K562 (cell line): ENCODE measurements around the gene SALL2. TPM values are rescaled to one million over a fixed set of nuclear protein-coding genes. Genes with fewer than 3 reads are reported as not detected.

Experiments used
- ATAC-seq: fragments of 200-7000 bp; cut with Tn5 transposase; 3 replicates; pipeline ENCODE4 v1.9.1; 2020; ENCODE audit warnings: moderate library complexity
- BruUV-seq: library from RNA; stranded (reverse); fragments of 400-500 nt; replicated peaks from 2 replicates; lab custom pipeline; 2021; lab: Mats Ljungman, UMichigan
- CTCF ChIA-PET: fragments of 300-600 bp; formaldehyde crosslinking; extraction: SDS; loops from one replicate; lab custom pipeline; 2021; ENCODE audit warnings: low intra/inter-chr PET ratio; lab: Yijun Ruan, JAX
- POLR2A ChIA-PET: fragments of 300-600, 350-650 bp; sonication (Branson Sonifier 250); formaldehyde crosslinking; extraction: SDS; loops from one replicate; lab custom pipeline; 2021; ENCODE audit warnings: antibody characterized with exemption, inconsistent platforms; lab: Yijun Ruan, JAX
- DNase-seq, 4 experiments: peaks; one replicate each; pipeline versions ENCODE4 v3.0.0 to v3.0.0-alpha.2; 2011 to 2018; ENCODE audit warnings: low spot score in 3 of 4, mixed read lengths in 3 of 4; ENCODE audit errors: extremely low read depth in 1 of 4
- FAIRE-seq: peaks from 2 replicates; lab custom pipeline; 2011; peaks lifted over from hg19 to GRCh38; lab: Jason Lieb, UNC
- H2AFZ ChIP-seq: 2 replicates; pipeline ENCODE4 v1.6.0; 2011; ENCODE audit warnings: low read depth, low read length, control low read depth, inconsistent platforms
- H3K27ac ChIP-seq: fragments of 200-600 bp; 3 replicates; pipeline ENCODE4 v1.8.0; 2011; ENCODE audit warnings: low read depth, mild to moderate bottlenecking, control low read depth, inconsistent platforms, low read length, moderate library complexity, mixed read lengths; ENCODE audit errors: extremely low read depth
- H3K27me3 ChIP-seq, 2 experiments: fragments of 300-600 bp in 1 of 2; 2 replicates in 1 of 2; 3 replicates in 1 of 2; pipeline versions ENCODE4 v1.6.0 to v1.8.0; 2011; ENCODE audit warnings: inconsistent platforms in 2 of 2, low read length in 2 of 2, mild to moderate bottlenecking in 1 of 2, mixed read lengths in 1 of 2, moderate library complexity in 1 of 2; ENCODE audit not compliant: control insufficient read depth in 2 of 2, insufficient read depth in 2 of 2
- H3K36me3 ChIP-seq: fragments of 300-600 bp; 3 replicates; pipeline ENCODE4 v1.8.0; 2011; ENCODE audit warnings: mild to moderate bottlenecking, low read length, inconsistent platforms; ENCODE audit not compliant: control insufficient read depth, insufficient read depth
- H3K4me1 ChIP-seq, 2 experiments: fragments of 200-600 bp in 1 of 2; replicated peaks in 1 of 2; 2 replicates in 1 of 2; 3 replicates in 1 of 2; pipeline versions ENCODE4 v1.5.1 to v1.8.0; 2011; ENCODE audit warnings: inconsistent platforms in 2 of 2, low read length in 2 of 2, mild to moderate bottlenecking in 1 of 2, mixed read lengths in 1 of 2, moderate library complexity in 1 of 2; ENCODE audit not compliant: control insufficient read depth in 2 of 2, insufficient read depth in 2 of 2
- H3K4me2 ChIP-seq: 2 replicates; pipeline ENCODE4 v1.6.1; 2011; ENCODE audit warnings: low read length, control low read depth, inconsistent platforms, mixed read lengths; ENCODE audit not compliant: insufficient read depth
- H3K4me3 ChIP-seq: fragments of 200-600 bp; sonication (generic), shearing (Covaris generic); 2 replicates; pipeline ENCODE4 v1.5.1; 2016; ENCODE audit warnings: control low read depth, inconsistent platforms
- H3K79me2 ChIP-seq: fragments of 200-600 bp; 3 replicates; pipeline ENCODE4 v1.8.0; 2011; ENCODE audit warnings: low read length, inconsistent platforms; ENCODE audit not compliant: control insufficient read depth, insufficient read depth
- H3K9ac ChIP-seq, 2 experiments: 2 replicates each; pipeline versions ENCODE4 v1.6.0 to v1.6.1; 2011; ENCODE audit warnings: low read depth in 2 of 2, low read length in 2 of 2, control low read depth in 1 of 2, inconsistent platforms in 1 of 2, mild to moderate bottlenecking in 1 of 2, mixed read lengths in 1 of 2; ENCODE audit not compliant: insufficient read depth in 1 of 2
- H3K9me1 ChIP-seq: one replicate; pipeline ENCODE4 v1.6.0; 2011; ENCODE audit warnings: inconsistent platforms, mild to moderate bottlenecking, low read length, moderate library complexity; ENCODE audit not compliant: control insufficient read depth, insufficient read depth
- H3K9me3 ChIP-seq: replicated peaks from 2 replicates; pipeline ENCODE4 v1.5.1; 2011; ENCODE audit warnings: low read depth, low read length, inconsistent platforms; ENCODE audit not compliant: control insufficient read depth, insufficient read depth
- H4K20me1 ChIP-seq: replicated peaks from 2 replicates; pipeline ENCODE4 v1.6.1; 2011; ENCODE audit warnings: low read length, inconsistent platforms, mixed read lengths; ENCODE audit not compliant: control insufficient read depth, insufficient read depth
- COPS2 ChIP-seq: fragments of 450-650 bp; conservative IDR thresholded peaks from 2 replicates; pipeline ENCODE4 v1.6.1; 2016; ENCODE audit warnings: mild to moderate bottlenecking, moderate library complexity
- CSDE1 ChIP-seq, 2 experiments: fragments of 450-650 bp; IDR thresholded peaks; 2 replicates each; pipeline ENCODE4 v1.6.1; 2016; ENCODE audit warnings: mild to moderate bottlenecking in 1 of 2
- HDAC1 ChIP-seq, 2 experiments: fragments of 450-650 bp; IDR thresholded peaks; 2 replicates each; pipeline ENCODE4 v1.6.1; 2016 to 2017; ENCODE audit warnings: inconsistent platforms in 1 of 2, mild to moderate bottlenecking in 1 of 2, moderate library complexity in 1 of 2
- NCOA2 ChIP-seq, 2 experiments: fragments of 450-650 bp; IDR thresholded peaks; 2 replicates each; pipeline ENCODE4 v1.6.1; 2018; ENCODE audit warnings: mild to moderate bottlenecking in 2 of 2, moderate library complexity in 1 of 2; ENCODE audit not compliant: partially characterized antibody in 2 of 2
- NR1H2 ChIP-seq: sonication (generic); formaldehyde crosslinking; IDR thresholded peaks from 2 replicates; pipeline ENCODE4 v1.4.0; 2020; ENCODE audit warnings: mild to moderate bottlenecking, missing genetic modification reagents
- NUFIP1 ChIP-seq: fragments of 450-650 bp; IDR thresholded peaks from 2 replicates; pipeline ENCODE4 v1.6.1; 2018; ENCODE audit not compliant: partially characterized antibody
- PHF20 ChIP-seq: fragments of 450-650 bp; IDR thresholded peaks from 2 replicates; pipeline ENCODE4 v1.6.1; 2018; ENCODE audit not compliant: partially characterized antibody
- TAL1 ChIP-seq: fragments of 450-650 bp; IDR thresholded peaks from 2 replicates; pipeline ENCODE4 v1.6.1; 2016; ENCODE audit warnings: mild to moderate bottlenecking
- ZNF197 ChIP-seq: fragments of 200-800 bp; sonication (Bioruptor generic); IDR thresholded peaks from 2 replicates; pipeline ENCODE4 v1.6.1; 2016; ENCODE audit warnings: low read depth, missing genetic modification characterization, missing compliant biosample characterization
- WGBS: fragments of 100-300 bp; shearing (Covaris generic); methylation state at CpG from one replicate; pipeline ENCODE4 v1.1.6; 2016; ENCODE audit warnings: low coverage, mixed read lengths; ENCODE audit not compliant: insufficient coverage; ENCODE audit errors: missing lambda C conversion rate; 5-methylcytosine and 5-hydroxymethylcytosine counted together
- in situ Hi-C: fragments of 300-500 bp; cut with MboI; formaldehyde crosslinking; loops from 4 replicates; pipeline ENCODE4 v1.15.0; 2018; ENCODE audit warnings: inconsistent platforms, mixed read lengths
- intact Hi-C: fragments of 100-400 bp; cut with micrococcal nuclease; formaldehyde crosslinking; loops from 2 replicates; pipeline ENCODE4 v1.14.2; 2022
- polyA plus RNA-seq, 8 experiments: library from polyadenylated mRNA; depleted of rRNA in 4 of 8; stranded (reverse) in 5 of 8; unstranded in 3 of 8; fragments of >200 nt; fragmentation: Nextera tagmentation in 2 of 8; fragmentation: Illumina TruSeq in 1 of 8; extraction: Ambion mirVana in 2 of 8; extraction: Trizol in 1 of 8; gene quantifications; 2 replicates each; pipeline versions ENCODE4 v1.2.1 to v1.2.3, GENCODE V29; 2011 to 2014; ENCODE audit warnings: inconsistent platforms in 1 of 8, missing spikeins in 1 of 8
- total RNA-seq, 7 experiments: library from RNA; depleted of rRNA in 6 of 7; stranded (reverse); fragments of >200 nt in 6 of 7; fragmentation: Illumina TruSeq in 2 of 7; extraction: Trizol in 2 of 7; gene quantifications; 2 replicates each; pipeline versions ENCODE4 v1.2.1 to v1.2.3, GENCODE V29; 2011 to 2021; ENCODE audit warnings: low replicate concordance in 1 of 7
- TF ChIP-seq, protein P1 (sequence below): fragments of 250-450 bp; sonication (Bioruptor Pico); IDR thresholded peaks from 2 replicates; pipeline ENCODE4 v1.4.0; 2020; ENCODE audit warnings: mild to moderate bottlenecking, moderate library complexity
- TF ChIP-seq, protein P2 (sequence below): sonication (generic); formaldehyde crosslinking; IDR thresholded peaks from 2 replicates; pipeline ENCODE4 v1.5.0; 2020; ENCODE audit warnings: missing genetic modification reagents
- TF ChIP-seq, protein P3 (sequence below): IDR thresholded peaks from 3 replicates; pipeline ENCODE4 v1.6.1; 2011; ENCODE audit warnings: borderline replicate concordance, mild to moderate bottlenecking; ENCODE audit not compliant: insufficient read length, insufficient read depth
- TF ChIP-seq, protein P4 (sequence below): fragments of 250-450 bp; sonication (Bioruptor Pico); IDR thresholded peaks from 2 replicates; pipeline ENCODE4 v1.5.0; 2021
- TF ChIP-seq, protein P5 (sequence below): fragments of 450-650 bp; IDR thresholded peaks from 2 replicates; pipeline ENCODE4 v1.6.1; 2016; ENCODE audit warnings: mild to moderate bottlenecking

SALL2 gene
- total and polyA plus RNA-seq, 9 of the 15 experiments (the other 6 are each of a cell fraction or from before 2014, with no cell fraction given) = 6.6 to 30.4 (median 12.9) TPM

DNA sequence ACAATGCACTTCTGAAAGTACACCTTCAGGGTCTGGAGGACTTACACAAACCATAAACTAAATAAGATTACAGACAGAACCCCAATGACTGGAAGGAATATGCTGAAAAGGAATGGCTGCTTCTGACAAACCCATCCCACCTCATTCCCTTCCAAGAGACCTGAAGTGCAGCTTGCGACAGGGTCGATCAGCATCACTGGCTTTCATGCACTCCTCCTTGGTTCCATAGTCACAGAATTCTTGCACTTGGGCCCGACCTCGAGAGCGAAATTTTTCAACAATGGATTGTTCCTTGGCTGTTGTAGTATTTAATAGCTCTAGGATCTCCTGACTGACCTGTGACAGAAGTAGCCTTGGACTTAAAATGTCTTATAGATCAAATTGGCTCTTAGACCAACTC, 24.6 kb downstream of the SALL2 start:
- ATAC-seq (no peak), DNase-seq (no peak), FAIRE-seq (no peak)
- Histone ChIP-seq H3K9me3 (no peaks in the 10 kb centered on the region), H3K9ac (no peak overlapping the region), H2AFZ (no peak overlapping the region), H3K4me3 (no peak overlapping the region), H3K36me3 (peaks cover 87% of the 10 kb centered on the region), H3K4me2 (no peak overlapping the region), H3K79me2 (peaks cover 21% of the 10 kb centered on the region), H3K27me3 (no peaks in the 10 kb centered on the region), H3K27ac (no peak overlapping the region), H4K20me1 (no peaks in the 10 kb centered on the region; the same call in 1 of the 2 replicates), H3K9me1 (no peaks in the 10 kb centered on the region), H3K4me1 (no peaks in the 10 kb centered on the region)
- no TSS peak for BruUV-seq
- 97% methylated on average over 5 of the region's 5 CpGs for WGBS
- intact Hi-C loops = no loop called here
- in situ Hi-C loops = loop anchor here (5.0 kb wide), 1 partner anchor 56 kb away; no protein-coding TSS in a partner anchor
- ChIA-PET POLR2A (interaction anchor here (0.6 to 2.4 kb wide), 2 partner anchors 8 to 45 kb away, joined by 3 to 13 read pairs; partner anchors contain the start of gene METTL3), CTCF (no interaction called here)
- TF ChIP-seq PHF20 (no peak), NCOA2 (IDR thresholded peaks at IDR 0.05; ENCODE audit: partially characterized antibody in 2 of 2) (no peak), ZNF197 (CRISPR knock-in tag) (no peak), NUFIP1 (no peak), TAL1 (no peak), CSDE1 (IDR thresholded peaks at IDR 0.05) (no peak), HDAC1 (IDR thresholded peaks at IDR 0.05) (no peak), NR1H2 (no peak), COPS2 (no peak)
- TF ChIP-seq, protein P1, sequence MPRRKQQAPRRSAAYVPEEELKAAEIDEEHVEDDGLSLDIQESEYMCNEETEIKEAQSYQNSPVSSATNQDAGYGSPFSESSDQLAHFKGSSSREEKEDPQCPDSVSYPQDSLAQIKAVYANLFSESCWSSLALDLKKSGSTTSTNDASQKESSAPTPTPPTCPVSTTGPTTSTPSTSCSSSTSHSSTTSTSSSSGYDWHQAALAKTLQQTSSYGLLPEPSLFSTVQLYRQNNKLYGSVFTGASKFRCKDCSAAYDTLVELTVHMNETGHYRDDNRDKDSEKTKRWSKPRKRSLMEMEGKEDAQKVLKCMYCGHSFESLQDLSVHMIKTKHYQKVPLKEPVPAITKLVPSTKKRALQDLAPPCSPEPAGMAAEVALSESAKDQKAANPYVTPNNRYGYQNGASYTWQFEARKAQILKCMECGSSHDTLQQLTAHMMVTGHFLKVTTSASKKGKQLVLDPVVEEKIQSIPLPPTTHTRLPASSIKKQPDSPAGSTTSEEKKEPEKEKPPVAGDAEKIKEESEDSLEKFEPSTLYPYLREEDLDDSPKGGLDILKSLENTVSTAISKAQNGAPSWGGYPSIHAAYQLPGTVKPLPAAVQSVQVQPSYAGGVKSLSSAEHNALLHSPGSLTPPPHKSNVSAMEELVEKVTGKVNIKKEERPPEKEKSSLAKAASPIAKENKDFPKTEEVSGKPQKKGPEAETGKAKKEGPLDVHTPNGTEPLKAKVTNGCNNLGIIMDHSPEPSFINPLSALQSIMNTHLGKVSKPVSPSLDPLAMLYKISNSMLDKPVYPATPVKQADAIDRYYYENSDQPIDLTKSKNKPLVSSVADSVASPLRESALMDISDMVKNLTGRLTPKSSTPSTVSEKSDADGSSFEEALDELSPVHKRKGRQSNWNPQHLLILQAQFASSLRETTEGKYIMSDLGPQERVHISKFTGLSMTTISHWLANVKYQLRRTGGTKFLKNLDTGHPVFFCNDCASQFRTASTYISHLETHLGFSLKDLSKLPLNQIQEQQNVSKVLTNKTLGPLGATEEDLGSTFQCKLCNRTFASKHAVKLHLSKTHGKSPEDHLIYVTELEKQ (CRISPR knock-in tag) = no peak
- TF ChIP-seq, protein P2, sequence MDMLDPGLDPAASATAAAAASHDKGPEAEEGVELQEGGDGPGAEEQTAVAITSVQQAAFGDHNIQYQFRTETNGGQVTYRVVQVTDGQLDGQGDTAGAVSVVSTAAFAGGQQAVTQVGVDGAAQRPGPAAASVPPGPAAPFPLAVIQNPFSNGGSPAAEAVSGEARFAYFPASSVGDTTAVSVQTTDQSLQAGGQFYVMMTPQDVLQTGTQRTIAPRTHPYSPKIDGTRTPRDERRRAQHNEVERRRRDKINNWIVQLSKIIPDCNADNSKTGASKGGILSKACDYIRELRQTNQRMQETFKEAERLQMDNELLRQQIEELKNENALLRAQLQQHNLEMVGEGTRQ (CRISPR knock-in tag) = no peak
- TF ChIP-seq, protein P3, sequence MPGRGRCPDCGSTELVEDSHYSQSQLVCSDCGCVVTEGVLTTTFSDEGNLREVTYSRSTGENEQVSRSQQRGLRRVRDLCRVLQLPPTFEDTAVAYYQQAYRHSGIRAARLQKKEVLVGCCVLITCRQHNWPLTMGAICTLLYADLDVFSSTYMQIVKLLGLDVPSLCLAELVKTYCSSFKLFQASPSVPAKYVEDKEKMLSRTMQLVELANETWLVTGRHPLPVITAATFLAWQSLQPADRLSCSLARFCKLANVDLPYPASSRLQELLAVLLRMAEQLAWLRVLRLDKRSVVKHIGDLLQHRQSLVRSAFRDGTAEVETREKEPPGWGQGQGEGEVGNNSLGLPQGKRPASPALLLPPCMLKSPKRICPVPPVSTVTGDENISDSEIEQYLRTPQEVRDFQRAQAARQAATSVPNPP = no peak
- TF ChIP-seq, protein P4, sequence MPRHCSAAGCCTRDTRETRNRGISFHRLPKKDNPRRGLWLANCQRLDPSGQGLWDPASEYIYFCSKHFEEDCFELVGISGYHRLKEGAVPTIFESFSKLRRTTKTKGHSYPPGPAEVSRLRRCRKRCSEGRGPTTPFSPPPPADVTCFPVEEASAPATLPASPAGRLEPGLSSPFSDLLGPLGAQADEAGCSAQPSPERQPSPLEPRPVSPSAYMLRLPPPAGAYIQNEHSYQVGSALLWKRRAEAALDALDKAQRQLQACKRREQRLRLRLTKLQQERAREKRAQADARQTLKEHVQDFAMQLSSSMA (CRISPR knock-in tag) = no peak
- TF ChIP-seq, protein P5, sequence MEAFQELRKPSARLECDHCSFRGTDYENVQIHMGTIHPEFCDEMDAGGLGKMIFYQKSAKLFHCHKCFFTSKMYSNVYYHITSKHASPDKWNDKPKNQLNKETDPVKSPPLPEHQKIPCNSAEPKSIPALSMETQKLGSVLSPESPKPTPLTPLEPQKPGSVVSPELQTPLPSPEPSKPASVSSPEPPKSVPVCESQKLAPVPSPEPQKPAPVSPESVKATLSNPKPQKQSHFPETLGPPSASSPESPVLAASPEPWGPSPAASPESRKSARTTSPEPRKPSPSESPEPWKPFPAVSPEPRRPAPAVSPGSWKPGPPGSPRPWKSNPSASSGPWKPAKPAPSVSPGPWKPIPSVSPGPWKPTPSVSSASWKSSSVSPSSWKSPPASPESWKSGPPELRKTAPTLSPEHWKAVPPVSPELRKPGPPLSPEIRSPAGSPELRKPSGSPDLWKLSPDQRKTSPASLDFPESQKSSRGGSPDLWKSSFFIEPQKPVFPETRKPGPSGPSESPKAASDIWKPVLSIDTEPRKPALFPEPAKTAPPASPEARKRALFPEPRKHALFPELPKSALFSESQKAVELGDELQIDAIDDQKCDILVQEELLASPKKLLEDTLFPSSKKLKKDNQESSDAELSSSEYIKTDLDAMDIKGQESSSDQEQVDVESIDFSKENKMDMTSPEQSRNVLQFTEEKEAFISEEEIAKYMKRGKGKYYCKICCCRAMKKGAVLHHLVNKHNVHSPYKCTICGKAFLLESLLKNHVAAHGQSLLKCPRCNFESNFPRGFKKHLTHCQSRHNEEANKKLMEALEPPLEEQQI = no peak
